OCI-LY3 (cell line): ENCODE data around the gene CCDC110.

Experiments
- CTCF ChIP-seq: fragments of 200-600, 300-600 bp; sonication (generic); IDR thresholded peaks from 2 replicates; pipeline ENCODE4 v1.5.1; 2014; ENCODE audit warnings: antibody characterized with exemption, low read length, low read depth
- EZH2phosphoT487 ChIP-seq: fragments of 200-600 bp; shearing (Covaris generic); IDR thresholded peaks from 2 replicates; pipeline ENCODE4 v1.6.1; 2018; ENCODE audit warnings: antibody characterized with exemption, mixed run types, low read depth

- no peak for TF ChIP-seq CTCF
- TF ChIP-seq EZH2phosphoT487 = no peak
These were observed 3.5 kb downstream of the CCDC110 start for GRCh38 chr4:185467991-185468390.
